Mesodermal cell (in vitro differentiated cells): ENCODE data around the gene TMEM163.
"Not testable (repeated sequence)": the region's sequence is repeated elsewhere in the genome, so short reads cannot be mapped to it uniquely, and the experiment has no call there.

Source experiments
- H3K27ac ChIP-seq: 2 replicates; pipeline ENCODE4 v1.7.0; 2013; ENCODE audit warnings: mild to moderate bottlenecking, low read depth, low read length, moderate library complexity; ENCODE audit not compliant: severe bottlenecking
- H3K36me3 ChIP-seq: 2 replicates; pipeline ENCODE4 v1.7.1; 2013; ENCODE audit warnings: mild to moderate bottlenecking, low read length, moderate library complexity; ENCODE audit not compliant: control insufficient read depth, insufficient read depth
- H3K4me1 ChIP-seq: one replicate; pipeline ENCODE4 v1.7.1; 2013; ENCODE audit warnings: mild to moderate bottlenecking, low read length; ENCODE audit not compliant: insufficient read depth, control insufficient read depth, poor library complexity, severe bottlenecking
- H3K4me3 ChIP-seq: 2 replicates; pipeline ENCODE4 v1.7.0; 2013; ENCODE audit warnings: low read length, control low read depth, mild to moderate bottlenecking; ENCODE audit not compliant: insufficient read depth, poor library complexity, severe bottlenecking; ENCODE audit errors: extremely low read depth
- H3K9me3 ChIP-seq: 2 replicates; pipeline ENCODE4 v1.7.1; 2013; ENCODE audit warnings: mild to moderate bottlenecking, low read length, moderate library complexity; ENCODE audit not compliant: control insufficient read depth
- WGBS, 2 experiments: methylation state at CpG; one replicate each; pipeline ENCODE4 v1.1.5; 2013; ENCODE audit warnings: missing lambda C conversion rate in 2 of 2; ENCODE audit not compliant: insufficient coverage in 2 of 2; 5-methylcytosine and 5-hydroxymethylcytosine counted together

TMEM163 gene

DNA sequence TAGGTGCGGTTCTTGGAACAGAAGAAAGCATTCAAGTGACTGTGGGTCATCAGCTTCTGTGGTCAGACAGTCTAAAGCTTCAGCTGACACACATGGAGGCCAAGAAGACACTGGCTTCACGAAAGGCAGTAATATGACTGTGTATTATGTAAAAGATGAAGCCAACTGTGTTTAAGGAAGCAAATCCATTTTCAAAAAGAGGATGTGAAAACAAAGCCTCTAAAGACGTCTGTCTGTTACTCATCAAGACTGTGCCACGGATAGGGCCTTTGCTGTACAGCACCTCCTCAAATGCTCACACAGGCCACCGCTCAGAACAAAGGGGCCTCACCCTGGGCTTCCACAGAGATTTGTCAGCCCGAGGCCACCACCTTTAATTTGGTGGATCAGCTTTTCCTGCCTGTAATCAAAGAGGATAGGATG, 21.1 kb upstream of the TMEM163 start:
- Histone ChIP-seq H3K27ac (no peak overlapping the region), H3K4me1 (peaks cover 19% of the 10 kb centered on the region), H3K4me3 (no peak overlapping the region), H3K36me3 (no peaks in the 10 kb centered on the region), H3K9me3 (no peaks in the 10 kb centered on the region)
- 86 to 93% methylated on average over 4 to 5 of the region's 6 CpGs for WGBS, 2 experiments

GRCh38 chr2:134739236-134739878, 20.6 kb upstream of the TMEM163 start:
- H3K27ac ChIP-seq, result no peak overlapping the region
- WGBS, 2 experiments, result 100% methylated on average over 1 of the region's 1 CpG
- H3K36me3 ChIP-seq, result no peaks in the 10 kb centered on the region
- H3K4me3 ChIP-seq, result no peak overlapping the region
- no peaks in the 10 kb centered on the region for H3K9me3 ChIP-seq
- peaks cover 19% of the 10 kb centered on the region for H3K4me1 ChIP-seq

DNA sequence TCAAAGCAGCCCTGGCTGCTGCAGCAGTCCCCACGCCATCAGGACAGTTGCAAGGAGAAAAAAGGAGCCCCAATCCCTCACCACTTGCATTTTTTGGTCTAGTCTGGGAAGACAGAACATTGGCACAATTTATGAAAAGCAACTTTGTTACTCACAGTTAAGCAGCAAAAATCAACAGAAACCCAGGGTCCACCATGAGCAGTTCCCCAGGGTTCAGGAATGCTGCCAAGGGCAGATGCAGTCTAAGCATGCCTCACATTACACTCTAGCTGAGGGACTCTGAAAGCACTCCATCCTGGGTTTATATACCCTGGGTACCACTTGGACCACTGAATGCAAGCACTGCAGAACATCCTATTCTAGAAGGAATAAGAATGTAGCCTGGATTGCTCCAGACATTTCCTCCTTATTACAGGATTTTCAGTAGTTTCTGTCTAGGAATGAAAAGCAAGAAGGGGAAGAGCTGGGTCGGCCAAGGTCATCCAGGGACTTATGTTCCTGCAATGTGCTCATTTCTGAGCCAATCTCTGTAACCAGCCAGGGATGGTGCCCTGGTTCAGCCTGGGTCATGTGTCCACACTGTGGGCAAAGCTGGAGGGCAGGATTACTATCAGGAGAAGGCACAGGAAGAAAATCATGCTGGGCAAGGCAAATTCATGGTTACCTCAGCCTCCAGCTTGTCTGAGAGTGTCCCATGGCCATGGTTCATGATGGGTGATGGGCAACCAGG, 19.5 kb upstream of the TMEM163 start:
- 76 to 90% methylated on average over 2 of the region's 2 CpGs for WGBS, 2 experiments
- Histone ChIP-seq H3K27ac (no peak overlapping the region), H3K9me3 (no peaks in the 10 kb centered on the region), H3K4me1 (peaks cover 19% of the 10 kb centered on the region), H3K36me3 (no peaks in the 10 kb centered on the region), H3K4me3 (no peak overlapping the region)

DNA sequence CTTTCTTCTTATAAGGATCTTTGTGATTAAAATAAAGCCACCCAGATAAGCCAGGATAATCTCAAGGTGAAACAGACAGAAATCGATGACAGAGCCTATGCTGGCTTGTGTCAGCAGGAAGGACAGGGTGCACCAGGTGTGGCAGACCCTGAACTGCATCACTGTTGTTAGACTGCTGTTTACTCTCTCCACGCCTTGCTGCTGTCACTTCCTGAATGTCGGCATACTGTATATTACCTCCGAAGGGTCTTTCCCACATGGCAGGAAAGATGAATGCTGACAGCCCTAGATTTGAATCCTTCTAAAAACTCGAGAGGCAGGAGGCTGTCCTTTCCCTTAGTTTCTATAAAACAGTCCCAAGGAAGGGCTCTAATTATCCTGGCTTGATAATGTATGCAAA, 18.9 kb upstream of the TMEM163 start:
- Histone ChIP-seq H3K4me1 (peaks cover 19% of the 10 kb centered on the region), H3K27ac (no peak overlapping the region), H3K9me3 (no peaks in the 10 kb centered on the region), H3K36me3 (no peaks in the 10 kb centered on the region), H3K4me3 (no peak overlapping the region)
- WGBS, 2 experiments, result 85 to 87% methylated on average over 4 to 5 of the region's 5 CpGs

DNA sequence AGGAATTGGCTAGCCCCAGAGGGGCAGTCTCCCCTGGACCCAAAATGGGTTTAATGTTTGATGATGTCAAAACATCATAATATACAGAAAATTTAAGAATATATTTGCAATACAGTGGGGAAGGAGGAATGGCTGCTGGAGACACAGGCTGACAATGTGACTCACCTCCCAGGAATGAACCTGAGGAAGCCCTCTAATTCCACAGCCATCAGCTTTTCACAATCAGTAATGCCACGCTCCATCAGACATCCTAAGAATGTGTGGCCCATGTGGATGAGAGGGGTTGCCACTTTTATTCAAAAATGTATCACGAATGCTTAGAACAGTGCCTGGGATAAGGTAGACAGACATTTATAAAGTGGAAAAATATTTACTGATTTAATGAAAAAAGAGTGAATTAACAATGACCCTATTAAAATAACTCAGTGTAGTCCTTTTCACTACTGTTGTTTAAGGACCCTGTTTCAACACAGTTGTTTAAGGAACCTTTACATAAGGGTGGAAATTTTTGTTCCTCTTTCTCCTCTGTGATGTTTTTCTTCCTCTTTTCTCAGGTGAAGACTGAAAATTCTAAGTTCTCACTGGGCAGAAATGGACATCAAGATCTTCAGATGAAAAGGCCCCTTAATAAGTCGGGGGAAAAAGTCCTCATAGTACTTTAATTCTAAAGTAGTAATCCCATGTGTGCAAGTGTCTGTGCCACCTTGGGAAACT, 17.5 kb upstream of the TMEM163 start:
- WGBS, 2 experiments, result 75 to 100% methylated on average over 1 to 3 of the region's 3 CpGs
- Histone ChIP-seq H3K27ac (peak overlapping the region; percentile 10), H3K4me3 (no peak overlapping the region), H3K9me3 (no peaks in the 10 kb centered on the region), H3K36me3 (no peaks in the 10 kb centered on the region), H3K4me1 (peaks cover 19% of the 10 kb centered on the region)

DNA sequence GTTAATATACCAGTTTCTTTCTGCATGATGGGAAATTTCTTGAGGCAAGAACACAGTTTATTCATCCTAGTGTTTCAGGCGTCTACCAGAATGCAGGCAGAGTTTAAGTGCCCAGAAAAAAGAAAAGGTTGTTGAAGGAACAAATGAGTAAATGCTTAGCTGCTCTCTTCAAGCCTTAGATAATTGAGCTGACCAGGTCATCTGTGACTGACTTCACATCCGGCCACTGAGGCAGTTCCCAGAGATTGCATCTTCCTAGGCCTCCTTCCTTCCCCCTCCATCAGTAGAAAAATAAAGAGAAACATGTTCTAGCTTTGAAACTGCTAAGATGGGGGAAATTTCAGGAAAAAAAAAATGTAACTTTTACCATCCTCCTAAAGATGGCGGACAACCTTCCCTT, 9.4 kb upstream of the TMEM163 start:
- 100% methylated on average over 1 of the region's 3 CpGs; no CpG with 5 or more reads in 1 of the 2 experiments for WGBS, 2 experiments
- Histone ChIP-seq H3K36me3 (no peaks in the 10 kb centered on the region), H3K27ac (no peak overlapping the region), H3K4me3 (no peak overlapping the region), H3K4me1 (peaks cover 4% of the 10 kb centered on the region), H3K9me3 (no peaks in the 10 kb centered on the region)

DNA sequence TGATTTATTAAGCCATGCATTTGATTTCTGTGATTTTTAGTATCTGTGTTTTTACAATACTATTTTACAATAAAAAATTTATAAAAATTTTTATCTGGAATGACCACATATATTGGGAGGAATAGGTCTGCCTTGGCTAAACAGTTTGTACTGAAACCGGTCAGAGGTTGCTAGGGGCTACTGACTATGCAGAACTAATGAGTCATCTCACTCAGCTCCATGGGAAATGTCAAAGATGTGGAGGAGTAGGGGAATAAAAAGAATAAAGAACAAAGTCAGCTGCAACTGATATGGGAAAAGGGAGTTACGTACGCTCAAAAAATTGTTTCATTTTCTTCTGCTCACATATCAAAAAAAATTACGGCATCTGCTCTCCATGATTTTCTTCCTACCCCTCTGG, 8.6 kb upstream of the TMEM163 start:
- Histone ChIP-seq H3K4me1 (peaks cover 4% of the 10 kb centered on the region), H3K4me3 (no peak overlapping the region), H3K27ac (no peak overlapping the region), H3K9me3 (no peaks in the 10 kb centered on the region), H3K36me3 (no peaks in the 10 kb centered on the region)
- 60 to 81% methylated on average over 3 to 4 of the region's 4 CpGs for WGBS, 2 experiments

- no peaks in the 10 kb centered on the region for H3K36me3 ChIP-seq
- H3K27ac ChIP-seq, result no peak overlapping the region
- H3K9me3 ChIP-seq, result no peaks in the 10 kb centered on the region
- H3K4me3 ChIP-seq, result no peak overlapping the region
- H3K4me1 ChIP-seq, result peaks cover 4% of the 10 kb centered on the region
These were observed 7.8 kb upstream of the TMEM163 start for GRCh38 chr2:134726645-134727044.

GRCh38 chr2:134725876-134726275, 7.1 kb upstream of the TMEM163 start:
- Histone ChIP-seq H3K36me3 (no peaks in the 10 kb centered on the region), H3K9me3 (no peaks in the 10 kb centered on the region), H3K4me1 (peaks cover 4% of the 10 kb centered on the region), H3K27ac (no peak overlapping the region), H3K4me3 (no peak overlapping the region)

DNA sequence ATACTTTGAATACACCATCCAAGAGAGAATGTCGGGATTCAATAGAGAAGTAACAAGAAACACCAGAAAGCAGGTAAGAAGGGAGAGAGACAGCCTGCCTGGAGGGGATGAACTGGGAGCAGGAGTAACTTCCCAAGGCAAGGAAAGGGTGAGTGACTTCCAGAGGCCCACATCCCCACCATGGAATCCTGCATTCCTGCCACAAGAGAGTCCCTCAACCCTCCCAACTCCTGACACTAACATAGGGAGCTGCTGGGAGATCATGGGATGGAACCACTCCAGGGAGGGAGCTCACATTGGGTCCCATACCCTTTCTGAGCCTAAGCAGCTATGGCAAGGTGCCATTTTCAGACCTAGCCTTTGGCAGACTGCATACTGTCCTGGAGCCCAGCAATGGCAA, 5.5 kb upstream of the TMEM163 start:
- Histone ChIP-seq H3K9me3 (no peaks in the 10 kb centered on the region), H3K4me3 (no peak overlapping the region), H3K27ac (no peak overlapping the region), H3K4me1 (peaks cover 4% of the 10 kb centered on the region), H3K36me3 (no peaks in the 10 kb centered on the region)
- no CpG with 5 or more reads among the region's 1 CpG for WGBS, 2 experiments

- not testable (repeated sequence) for H3K36me3 ChIP-seq, H3K4me3 ChIP-seq, H3K4me1 ChIP-seq, H3K27ac ChIP-seq, H3K9me3 ChIP-seq
- WGBS, 2 experiments, result no CpG with 5 or more reads among the region's 2 CpGs
These were observed 4.9 kb upstream of the TMEM163 start for GRCh38 chr2:134723742-134724141.
